PFSK-1 (cell line): ENCODE data around the gene SMPDL3B. TPM values are rescaled to one million over a fixed set of nuclear protein-coding genes. Genes with fewer than 3 reads are reported as not detected.

Experiments used
- FOXP2 ChIP-seq: optimal IDR thresholded peaks from 2 replicates; pipeline ENCODE3; 2011; ENCODE audit warnings: borderline replicate concordance, control low read depth, inconsistent platforms; ENCODE audit not compliant: insufficient read depth; ENCODE audit errors: extremely low read length, extremely low read depth
- POLR2AphosphoS5 ChIP-seq: IDR thresholded peaks from 2 replicates; pipeline ENCODE4 v1.6.1; 2012; ENCODE audit warnings: low read depth, mild to moderate bottlenecking, control low read depth, low read length, moderate library complexity
- REST ChIP-seq, 2 experiments: IDR thresholded peaks; 2 replicates each; pipeline versions ENCODE4 v1.6.1 to v1.8.0; 2011 to 2012; ENCODE audit warnings: low read depth in 2 of 2, low read length in 2 of 2, control low read depth in 1 of 2, inconsistent platforms in 1 of 2, mild to moderate bottlenecking in 1 of 2, moderate library complexity in 1 of 2; ENCODE audit not compliant: insufficient read depth in 1 of 2
- SIN3A ChIP-seq: IDR thresholded peaks from 2 replicates; pipeline ENCODE4 v1.6.1; 2012; ENCODE audit warnings: mild to moderate bottlenecking, low read length, moderate library complexity, borderline replicate concordance; ENCODE audit not compliant: insufficient read depth
- TAF1 ChIP-seq: IDR thresholded peaks from 2 replicates; pipeline ENCODE4 v1.6.1; 2012; ENCODE audit warnings: low read length, control low read depth, borderline replicate concordance; ENCODE audit not compliant: insufficient read depth
- polyA plus RNA-seq: library from polyadenylated mRNA; unstranded; fragments of >200 nt; gene quantifications from one replicate; pipeline ENCODE4 v1.2.1, GENCODE V29; 2012; ENCODE audit warnings: low read depth, missing spikeins; ENCODE audit not compliant: insufficient read length

The SMPDL3B gene
- 0.56 TPM for polyA plus RNA-seq

- no peak for TF ChIP-seq SIN3A
- no peak for TF ChIP-seq REST (IDR thresholded peaks at IDR 0.05; ENCODE audit: insufficient read depth in 1 of 2, low read depth in 2 of 2, low read length in 2 of 2)
- no peak for TF ChIP-seq FOXP2
- TF ChIP-seq POLR2AphosphoS5 = no peak
- TF ChIP-seq TAF1 = no peak
Observed at GRCh38 chr1:27934818-27935549, at the start of gene SMPDL3B. Gene SMPDL3B (plus strand): TSS chr1:27935000. CDS start chr1:27935184, 184 bp downstream.

GRCh38 chr1:27885114-27885528 is 49.7 kb upstream of the SMPDL3B start:
- no peak for TF ChIP-seq POLR2AphosphoS5
- no peak for TF ChIP-seq TAF1
- no peak for TF ChIP-seq FOXP2
- TF ChIP-seq REST (IDR thresholded peaks at IDR 0.05; ENCODE audit: insufficient read depth in 1 of 2, low read depth in 2 of 2, low read length in 2 of 2) = no peak
- TF ChIP-seq SIN3A = no peak

- TF ChIP-seq POLR2AphosphoS5 (no peak), REST (IDR thresholded peaks at IDR 0.05; ENCODE audit: insufficient read depth in 1 of 2, low read depth in 2 of 2, low read length in 2 of 2) (no peak), FOXP2 (no peak), TAF1 (no peak), SIN3A (no peak)
Observed at GRCh38 chr1:27885621-27886352, 49.0 kb upstream of the SMPDL3B start.

DNA sequence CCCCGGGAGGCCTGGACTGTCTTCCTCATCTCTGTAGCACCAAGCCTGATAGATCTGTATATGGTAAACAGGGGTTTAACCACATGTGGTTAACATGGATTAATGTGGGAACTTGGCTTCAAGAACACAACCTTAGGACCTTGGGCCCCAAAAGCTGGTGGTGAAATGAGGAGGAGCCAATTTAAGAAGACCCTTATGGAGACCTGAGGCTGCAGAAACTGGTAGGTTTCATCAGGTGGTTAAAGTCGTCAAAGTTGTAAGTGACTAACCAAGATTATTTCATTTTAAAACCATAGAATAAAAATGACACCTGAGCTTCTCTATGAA is 48.5 kb upstream of the SMPDL3B start:
- TF ChIP-seq FOXP2 (no peak), POLR2AphosphoS5 (no peak)

GRCh38 chr1:27886744-27887143 is 48.1 kb upstream of the SMPDL3B start:
- no peak for TF ChIP-seq FOXP2
- no peak for TF ChIP-seq SIN3A
- TF ChIP-seq REST (IDR thresholded peaks at IDR 0.05; ENCODE audit: insufficient read depth in 1 of 2, low read depth in 2 of 2, low read length in 2 of 2) = no peak
- no peak for TF ChIP-seq POLR2AphosphoS5
- no peak for TF ChIP-seq TAF1
